ENCODE data around the gene RTTN.

Gene RTTN

DNA sequence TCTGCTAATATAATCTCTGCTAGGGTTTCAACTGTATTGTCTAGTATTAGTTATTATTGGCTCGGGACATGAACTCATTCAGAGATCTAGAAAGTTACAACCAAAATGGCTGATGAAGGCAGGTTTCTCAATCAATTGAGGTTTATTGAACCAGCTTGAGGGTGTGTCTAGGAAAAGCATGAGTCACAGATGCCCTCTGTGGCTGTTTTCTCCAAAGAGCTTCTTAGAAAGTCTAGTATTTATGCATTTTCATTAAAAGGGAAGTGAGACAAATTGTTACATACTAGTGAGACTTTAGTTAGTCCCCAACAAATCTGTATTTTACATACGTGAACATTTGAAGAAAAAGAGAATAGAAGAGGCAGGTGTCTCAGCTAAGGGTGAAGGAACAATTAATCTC lies 23.0 kb upstream of the RTTN start:
- TF ChIP-seq, protein P1, sequence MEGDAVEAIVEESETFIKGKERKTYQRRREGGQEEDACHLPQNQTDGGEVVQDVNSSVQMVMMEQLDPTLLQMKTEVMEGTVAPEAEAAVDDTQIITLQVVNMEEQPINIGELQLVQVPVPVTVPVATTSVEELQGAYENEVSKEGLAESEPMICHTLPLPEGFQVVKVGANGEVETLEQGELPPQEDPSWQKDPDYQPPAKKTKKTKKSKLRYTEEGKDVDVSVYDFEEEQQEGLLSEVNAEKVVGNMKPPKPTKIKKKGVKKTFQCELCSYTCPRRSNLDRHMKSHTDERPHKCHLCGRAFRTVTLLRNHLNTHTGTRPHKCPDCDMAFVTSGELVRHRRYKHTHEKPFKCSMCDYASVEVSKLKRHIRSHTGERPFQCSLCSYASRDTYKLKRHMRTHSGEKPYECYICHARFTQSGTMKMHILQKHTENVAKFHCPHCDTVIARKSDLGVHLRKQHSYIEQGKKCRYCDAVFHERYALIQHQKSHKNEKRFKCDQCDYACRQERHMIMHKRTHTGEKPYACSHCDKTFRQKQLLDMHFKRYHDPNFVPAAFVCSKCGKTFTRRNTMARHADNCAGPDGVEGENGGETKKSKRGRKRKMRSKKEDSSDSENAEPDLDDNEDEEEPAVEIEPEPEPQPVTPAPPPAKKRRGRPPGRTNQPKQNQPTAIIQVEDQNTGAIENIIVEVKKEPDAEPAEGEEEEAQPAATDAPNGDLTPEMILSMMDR (conservative IDR thresholded peaks at IDR 0.05; ENCODE audit: low read depth): no peak
- ChIA-PET CTCF (no interaction called here), POLR2A (ENCODE audit: low non-redundant PET) (no interaction called here)
- H3K27ac ChIP-seq: no peak overlapping the region
- no peak for DNase-seq (ENCODE audit: low spot score)

DNA sequence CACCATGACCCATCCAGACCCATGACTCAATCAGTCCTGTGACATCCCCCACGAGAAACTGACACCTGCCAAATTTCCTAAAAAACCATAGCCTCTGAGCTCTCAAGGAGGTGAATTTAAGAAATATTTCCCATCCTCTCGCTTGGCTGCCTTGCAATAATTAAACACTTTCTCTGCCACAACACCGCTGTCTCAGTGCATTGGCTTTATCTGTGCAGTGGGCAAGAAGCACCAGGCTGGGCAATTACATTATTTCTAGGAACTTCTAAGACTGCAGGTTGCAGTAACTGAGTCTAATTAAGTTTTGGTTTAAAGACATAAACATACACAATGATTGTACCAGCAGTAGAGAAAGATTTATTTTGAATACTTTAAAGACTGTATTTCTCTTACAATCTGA lies 22.0 kb upstream of the RTTN start:
- POLR2A ChIA-PET (ENCODE audit: low non-redundant PET): no interaction called here
- no peak overlapping the region for H3K27ac ChIP-seq
- DNase-seq (ENCODE audit: low spot score): no peak
- CTCF ChIA-PET: no interaction called here
- TF ChIP-seq, protein P1 (conservative IDR thresholded peaks at IDR 0.05; ENCODE audit: low read depth): no peak

DNA sequence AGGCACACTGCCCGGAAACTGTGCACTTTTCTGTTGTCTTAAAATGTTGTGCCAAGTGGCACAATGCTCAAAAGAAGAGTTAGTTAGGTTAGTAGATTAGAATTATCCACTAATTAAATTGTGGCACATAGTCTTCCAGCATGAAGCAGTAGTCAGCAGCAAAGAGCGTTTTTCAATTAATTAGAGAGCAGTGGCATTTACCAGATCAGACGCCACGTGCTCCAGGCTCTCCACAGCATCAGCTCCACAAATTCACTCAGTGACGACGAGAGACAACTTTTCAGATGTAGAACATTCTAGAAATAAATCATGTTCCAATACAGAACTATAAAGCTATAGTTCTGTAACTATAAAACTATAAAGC lies 16.4 kb upstream of the RTTN start:
- ChIA-PET CTCF (no interaction called here), POLR2A (ENCODE audit: low non-redundant PET) (no interaction called here)
- TF ChIP-seq, protein P1 (conservative IDR thresholded peaks at IDR 0.05; ENCODE audit: low read depth): no peak
- no peak overlapping the region for H3K27ac ChIP-seq
- DNase-seq (ENCODE audit: low spot score): no peak

DNA sequence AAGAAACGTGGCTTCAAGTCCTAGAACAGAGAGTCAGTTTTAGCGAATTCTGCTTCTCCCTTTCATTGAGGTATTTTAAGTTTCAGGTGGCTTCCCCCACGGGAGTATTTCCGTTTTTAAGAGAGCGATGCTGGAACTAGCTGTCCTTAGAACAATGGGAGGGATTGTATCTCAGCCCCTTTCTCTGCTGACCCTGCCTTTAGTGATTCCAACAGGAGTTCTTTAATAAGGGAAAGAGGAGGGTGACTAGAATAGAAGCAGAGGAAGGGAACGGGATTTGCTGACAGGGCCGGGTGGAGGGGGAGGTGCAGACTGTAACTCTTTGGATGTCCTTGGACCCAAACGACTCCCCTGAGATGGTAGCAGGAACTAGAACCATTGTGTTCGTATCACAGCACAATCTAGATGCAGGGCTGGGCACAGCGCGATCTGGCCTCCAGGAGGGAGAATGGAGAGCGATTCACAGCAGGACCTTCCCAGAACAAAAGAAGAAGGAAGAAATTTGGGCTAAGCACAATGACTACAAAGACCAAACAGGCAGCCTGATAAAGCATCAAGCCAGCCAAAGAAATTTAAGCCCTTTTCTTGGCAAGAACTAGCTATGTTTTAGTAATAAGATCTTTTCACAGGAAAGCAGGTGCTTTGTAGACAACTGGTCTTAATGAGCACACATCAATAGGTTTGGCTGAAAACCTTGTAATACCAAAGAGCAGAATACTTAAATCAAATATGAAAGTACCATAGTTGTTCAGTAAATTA lies 15.8 kb upstream of the RTTN start:
- no peak for DNase-seq (ENCODE audit: low spot score)
- H3K27ac ChIP-seq: no peak overlapping the region
- ChIA-PET CTCF (no interaction called here), POLR2A (ENCODE audit: low non-redundant PET) (no interaction called here)
- TF ChIP-seq, protein P1 (conservative IDR thresholded peaks at IDR 0.05; ENCODE audit: low read depth): no peak

DNA sequence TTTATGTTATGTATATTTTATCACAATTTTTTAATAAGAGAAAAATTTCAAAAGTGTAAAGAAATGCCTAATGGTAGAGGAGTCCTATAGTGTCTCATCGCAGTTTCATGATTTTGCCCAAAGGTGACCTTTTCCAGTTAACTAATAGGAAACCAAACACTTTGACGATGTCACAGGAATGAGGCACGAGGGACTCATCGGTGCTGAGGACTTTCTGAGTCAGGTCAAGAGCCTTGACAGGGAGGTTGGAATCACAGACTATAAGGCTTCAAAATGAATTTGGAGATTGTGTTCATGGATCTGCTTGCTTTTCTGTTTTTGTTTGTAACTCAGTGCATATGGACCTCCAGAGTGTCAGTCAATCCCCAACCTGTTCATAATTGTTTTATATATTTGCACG lies 15.1 kb upstream of the RTTN start:
- ChIA-PET CTCF (no interaction called here), POLR2A (ENCODE audit: low non-redundant PET) (no interaction called here)
- no peak overlapping the region for H3K27ac ChIP-seq
- TF ChIP-seq, protein P1 (conservative IDR thresholded peaks at IDR 0.05; ENCODE audit: low read depth): no peak
- DNase-seq (ENCODE audit: low spot score): no peak

DNA sequence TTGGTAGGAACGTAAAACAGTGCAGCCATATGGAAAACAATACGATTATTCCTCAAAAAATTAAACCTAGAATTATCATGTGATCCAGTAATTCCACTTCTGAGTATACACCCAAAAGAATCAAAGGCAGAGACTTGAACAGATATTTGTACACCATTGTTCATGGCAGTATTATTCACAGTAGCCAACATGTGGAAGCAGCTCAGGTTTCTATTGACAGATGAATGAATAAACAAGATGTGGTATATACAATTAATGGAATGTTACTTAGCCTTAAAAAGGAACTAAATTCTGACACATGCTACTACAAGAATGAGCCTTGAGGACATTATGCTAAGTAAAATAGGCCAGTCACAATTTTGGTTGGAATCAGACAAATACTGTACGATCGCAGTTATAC lies 14.2 kb upstream of the RTTN start:
- ChIA-PET POLR2A (ENCODE audit: low non-redundant PET) (no interaction called here), CTCF (no interaction called here)
- no peak for DNase-seq (ENCODE audit: low spot score)
- no peak overlapping the region for H3K27ac ChIP-seq
- TF ChIP-seq, protein P1 (conservative IDR thresholded peaks at IDR 0.05; ENCODE audit: low read depth): no peak
